OCI-LY3 (cell line): Measurements from ENCODE around the gene SCYL3.

Experiments
- EZH2phosphoT487 ChIP-seq: fragments of 200-600 bp; shearing (Covaris generic); IDR thresholded peaks from 2 replicates; pipeline ENCODE4 v1.6.1; 2018; ENCODE audit warnings: antibody characterized with exemption, mixed run types, low read depth
- TF ChIP-seq, protein P1 (sequence below): fragments of 200-600, 300-600 bp; sonication (generic); IDR thresholded peaks from 2 replicates; pipeline ENCODE4 v1.5.1; 2014; ENCODE audit warnings: antibody characterized with exemption, low read length, low read depth

DNA sequence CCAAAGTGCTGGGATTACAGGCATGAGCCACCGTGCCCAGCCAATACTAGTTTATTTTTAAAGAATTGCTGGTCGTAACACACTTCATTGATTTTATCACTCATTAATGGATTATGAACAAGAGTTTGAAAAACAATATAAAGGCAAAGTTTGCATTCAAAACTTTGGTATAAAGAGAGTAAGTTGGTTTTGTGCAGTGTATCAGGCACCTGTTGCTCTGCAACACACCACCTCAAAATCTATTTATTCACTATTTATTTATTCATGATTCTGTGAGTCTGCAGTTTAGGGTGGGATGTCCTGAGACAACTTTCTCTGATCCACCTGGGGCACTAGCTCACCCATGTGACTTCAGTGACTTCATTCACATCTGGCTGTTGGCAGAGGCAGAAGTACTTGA is 88.8 kb downstream of the SCYL3 start:
- TF ChIP-seq, protein P1, sequence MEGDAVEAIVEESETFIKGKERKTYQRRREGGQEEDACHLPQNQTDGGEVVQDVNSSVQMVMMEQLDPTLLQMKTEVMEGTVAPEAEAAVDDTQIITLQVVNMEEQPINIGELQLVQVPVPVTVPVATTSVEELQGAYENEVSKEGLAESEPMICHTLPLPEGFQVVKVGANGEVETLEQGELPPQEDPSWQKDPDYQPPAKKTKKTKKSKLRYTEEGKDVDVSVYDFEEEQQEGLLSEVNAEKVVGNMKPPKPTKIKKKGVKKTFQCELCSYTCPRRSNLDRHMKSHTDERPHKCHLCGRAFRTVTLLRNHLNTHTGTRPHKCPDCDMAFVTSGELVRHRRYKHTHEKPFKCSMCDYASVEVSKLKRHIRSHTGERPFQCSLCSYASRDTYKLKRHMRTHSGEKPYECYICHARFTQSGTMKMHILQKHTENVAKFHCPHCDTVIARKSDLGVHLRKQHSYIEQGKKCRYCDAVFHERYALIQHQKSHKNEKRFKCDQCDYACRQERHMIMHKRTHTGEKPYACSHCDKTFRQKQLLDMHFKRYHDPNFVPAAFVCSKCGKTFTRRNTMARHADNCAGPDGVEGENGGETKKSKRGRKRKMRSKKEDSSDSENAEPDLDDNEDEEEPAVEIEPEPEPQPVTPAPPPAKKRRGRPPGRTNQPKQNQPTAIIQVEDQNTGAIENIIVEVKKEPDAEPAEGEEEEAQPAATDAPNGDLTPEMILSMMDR = no peak
- no peak for TF ChIP-seq EZH2phosphoT487
